Brain microvascular endothelial cell (primary cell): Measurements from ENCODE around the gene PARD6B.

Experiments
- DNase-seq: peaks from one replicate; pipeline ENCODE4 v3.0.0-alpha.2; 2020
- H3K27ac ChIP-seq: fragments of 250-450 bp; sonication (Bioruptor Pico); 2 replicates; pipeline ENCODE4 v1.5.1; 2020; ENCODE audit warnings: mild to moderate bottlenecking, moderate library complexity
- H3K27me3 ChIP-seq: fragments of 250-450 bp; sonication (Bioruptor Pico); replicated peaks from 2 replicates; pipeline ENCODE4 v1.5.1; 2020; ENCODE audit warnings: mild to moderate bottlenecking
- H3K36me3 ChIP-seq: fragments of 250-450 bp; sonication (Bioruptor Pico); replicated peaks from 2 replicates; pipeline ENCODE4 v1.5.1; 2020; ENCODE audit warnings: mild to moderate bottlenecking
- H3K4me3 ChIP-seq: 2 replicates; pipeline ENCODE4 v1.5.1; 2011; ENCODE audit warnings: low read depth, mild to moderate bottlenecking, control low read depth, low read length, moderate library complexity
- in situ Hi-C: cut with HindIII; loops from 2 replicates; pipeline ENCODE4 v1.10.0; 2017; ENCODE audit warnings: low sequenced_read_pairs, low pct_ligation_motif_present
- TF ChIP-seq, protein P1 (sequence below): IDR thresholded peaks from 2 replicates; pipeline ENCODE4 v1.5.1; 2011; ENCODE audit warnings: low read depth, mild to moderate bottlenecking, moderate library complexity, low read length, control low read depth, inconsistent platforms; ENCODE audit errors: missing control alignments

Gene PARD6B, protein sequence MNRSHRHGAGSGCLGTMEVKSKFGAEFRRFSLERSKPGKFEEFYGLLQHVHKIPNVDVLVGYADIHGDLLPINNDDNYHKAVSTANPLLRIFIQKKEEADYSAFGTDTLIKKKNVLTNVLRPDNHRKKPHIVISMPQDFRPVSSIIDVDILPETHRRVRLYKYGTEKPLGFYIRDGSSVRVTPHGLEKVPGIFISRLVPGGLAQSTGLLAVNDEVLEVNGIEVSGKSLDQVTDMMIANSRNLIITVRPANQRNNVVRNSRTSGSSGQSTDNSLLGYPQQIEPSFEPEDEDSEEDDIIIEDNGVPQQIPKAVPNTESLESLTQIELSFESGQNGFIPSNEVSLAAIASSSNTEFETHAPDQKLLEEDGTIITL

DNA sequence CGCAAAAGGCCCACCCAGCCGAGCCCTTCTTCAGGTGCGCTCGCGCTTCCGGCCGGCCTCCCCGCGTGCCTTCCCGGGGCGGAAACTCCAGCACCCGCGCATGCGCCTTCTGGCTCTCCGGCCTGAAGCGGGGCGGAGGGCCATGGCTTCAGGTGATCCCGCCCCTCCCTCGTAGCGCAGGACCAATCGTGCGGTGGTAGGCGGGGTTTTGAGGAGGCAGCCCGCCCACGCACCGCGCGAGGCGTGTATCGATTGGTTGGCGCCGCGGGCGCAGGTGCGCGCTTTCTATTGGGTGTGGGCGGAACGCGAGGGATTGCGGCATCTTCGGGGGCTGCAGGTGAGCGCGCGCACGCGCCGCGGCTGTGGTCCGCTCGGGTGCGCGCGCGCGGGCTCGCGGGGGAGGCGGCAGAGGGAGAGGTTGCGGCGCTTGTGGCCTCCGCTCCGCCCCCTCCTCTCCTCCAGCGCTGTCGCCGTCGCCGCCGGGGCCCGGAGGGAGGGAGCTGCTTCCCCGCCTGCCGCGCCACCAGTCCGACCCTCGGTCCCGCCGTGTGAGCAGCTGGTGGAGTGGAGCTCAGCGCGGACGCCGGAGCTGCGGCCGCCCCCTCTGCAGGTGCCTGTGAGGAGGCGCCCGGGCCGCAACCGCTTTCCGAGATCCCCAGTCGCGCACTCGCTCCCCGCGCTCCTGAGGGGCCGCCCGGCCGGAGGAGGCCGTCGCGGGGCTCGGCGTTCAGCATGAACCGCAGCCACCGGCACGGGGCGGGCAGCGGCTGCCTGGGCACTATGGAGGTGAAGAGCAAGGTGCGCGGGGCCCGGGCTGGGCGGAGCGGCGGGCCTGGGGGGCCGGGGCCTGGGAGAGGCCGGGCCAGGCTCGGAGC is at the start of gene PARD6B:
Gene PARD6B, plus strand, starts transcription at position 526 of the 875 bp plus-strand sequence. Its CDS starts 207 bp downstream, at position 733.
- peak; percentile 92 for DNase-seq
- H3K27me3 ChIP-seq: no peaks in the 10 kb centered on the region
- H3K36me3 ChIP-seq: no peaks in the 10 kb centered on the region
- H3K27ac ChIP-seq: no peak within 1 kb of the TSS
- in situ Hi-C loops: no loop called here
- peak within 1 kb of the TSS; percentile 62 for H3K4me3 ChIP-seq
- TF ChIP-seq, protein P1, sequence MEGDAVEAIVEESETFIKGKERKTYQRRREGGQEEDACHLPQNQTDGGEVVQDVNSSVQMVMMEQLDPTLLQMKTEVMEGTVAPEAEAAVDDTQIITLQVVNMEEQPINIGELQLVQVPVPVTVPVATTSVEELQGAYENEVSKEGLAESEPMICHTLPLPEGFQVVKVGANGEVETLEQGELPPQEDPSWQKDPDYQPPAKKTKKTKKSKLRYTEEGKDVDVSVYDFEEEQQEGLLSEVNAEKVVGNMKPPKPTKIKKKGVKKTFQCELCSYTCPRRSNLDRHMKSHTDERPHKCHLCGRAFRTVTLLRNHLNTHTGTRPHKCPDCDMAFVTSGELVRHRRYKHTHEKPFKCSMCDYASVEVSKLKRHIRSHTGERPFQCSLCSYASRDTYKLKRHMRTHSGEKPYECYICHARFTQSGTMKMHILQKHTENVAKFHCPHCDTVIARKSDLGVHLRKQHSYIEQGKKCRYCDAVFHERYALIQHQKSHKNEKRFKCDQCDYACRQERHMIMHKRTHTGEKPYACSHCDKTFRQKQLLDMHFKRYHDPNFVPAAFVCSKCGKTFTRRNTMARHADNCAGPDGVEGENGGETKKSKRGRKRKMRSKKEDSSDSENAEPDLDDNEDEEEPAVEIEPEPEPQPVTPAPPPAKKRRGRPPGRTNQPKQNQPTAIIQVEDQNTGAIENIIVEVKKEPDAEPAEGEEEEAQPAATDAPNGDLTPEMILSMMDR: no peak

DNA sequence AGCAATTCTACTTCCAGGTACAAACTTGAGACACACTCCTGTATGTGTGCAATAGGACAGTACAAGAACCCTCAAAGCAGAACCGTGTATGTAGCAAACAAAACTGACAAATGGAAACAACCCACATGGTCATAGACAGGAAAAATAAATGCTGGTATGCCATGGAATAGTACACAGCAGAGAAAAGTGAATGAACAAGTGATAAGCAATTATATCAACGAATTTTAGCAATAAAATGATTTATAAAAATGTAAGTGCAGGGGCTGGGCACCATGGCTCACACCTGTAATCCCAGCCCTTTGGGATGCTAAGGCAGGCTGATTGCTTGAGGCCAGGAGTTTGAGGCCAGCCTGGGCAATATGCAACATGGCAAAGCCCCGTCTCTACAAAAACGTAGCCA is 49.3 kb upstream of the PARD6B start:
- TF ChIP-seq, protein P1: no peak
- DNase-seq: no peak
- Histone ChIP-seq H3K4me3 (no peak overlapping the region), H3K27me3 (no peaks in the 10 kb centered on the region), H3K27ac (no peak overlapping the region), H3K36me3 (no peaks in the 10 kb centered on the region)
- in situ Hi-C loops: no loop called here

DNA sequence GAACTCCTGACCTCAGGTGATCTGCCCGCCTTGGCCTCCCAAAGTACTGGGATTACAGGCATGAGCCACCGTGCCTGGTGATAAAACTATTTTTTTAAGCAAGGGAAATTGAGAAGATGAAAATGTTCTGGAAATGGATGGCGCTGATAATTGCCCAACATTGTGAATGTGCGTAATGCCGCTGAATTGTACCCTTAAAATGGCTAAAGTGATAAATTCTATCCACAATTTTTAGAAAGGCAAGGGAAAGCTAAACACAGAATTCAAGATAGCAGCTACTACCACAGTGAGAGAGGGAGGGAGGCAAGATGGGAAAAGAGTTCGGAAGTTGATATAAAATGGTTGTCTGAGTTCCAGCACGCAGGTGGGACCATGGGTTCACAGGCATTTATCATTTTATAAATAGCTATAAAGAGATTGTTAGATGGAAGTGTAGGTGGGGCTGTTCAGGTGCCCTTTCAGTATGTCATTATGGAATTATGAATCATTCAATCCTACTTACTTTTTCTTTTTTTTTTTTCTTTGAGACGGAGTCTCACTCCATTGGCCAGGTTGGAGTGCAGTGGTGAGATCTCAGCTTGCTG is 48.3 kb upstream of the PARD6B start:
- in situ Hi-C loops: no loop called here
- no peaks in the 10 kb centered on the region for H3K27me3 ChIP-seq
- no peaks in the 10 kb centered on the region for H3K36me3 ChIP-seq
- H3K4me3 ChIP-seq: no peak overlapping the region
- H3K27ac ChIP-seq: no peak overlapping the region
- TF ChIP-seq, protein P1: no peak
- DNase-seq: no peak

DNA sequence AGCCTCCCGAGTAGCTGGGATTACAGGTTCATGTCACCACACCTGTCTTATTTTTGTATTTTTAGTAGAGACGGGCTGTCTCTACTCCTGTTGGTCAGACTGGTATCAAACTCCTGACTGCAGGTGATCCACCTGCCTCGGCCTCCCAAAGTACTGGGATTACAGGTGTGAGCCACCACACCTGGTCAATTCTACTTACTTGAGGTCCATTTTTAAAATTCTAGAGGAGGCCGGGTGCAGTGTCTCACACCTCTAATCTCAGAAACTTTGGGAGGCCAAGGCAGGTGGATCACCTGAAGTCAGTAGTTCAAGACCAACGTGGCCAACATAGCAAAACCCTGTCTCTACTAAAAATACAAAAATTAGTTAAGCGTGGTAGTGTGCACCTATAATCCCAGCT is 47.8 kb upstream of the PARD6B start:
- Histone ChIP-seq H3K36me3 (no peaks in the 10 kb centered on the region), H3K27me3 (no peaks in the 10 kb centered on the region), H3K27ac (no peak overlapping the region), H3K4me3 (no peak overlapping the region)
- TF ChIP-seq, protein P1: no peak
- in situ Hi-C loops: no loop called here
- DNase-seq: no peak

DNA sequence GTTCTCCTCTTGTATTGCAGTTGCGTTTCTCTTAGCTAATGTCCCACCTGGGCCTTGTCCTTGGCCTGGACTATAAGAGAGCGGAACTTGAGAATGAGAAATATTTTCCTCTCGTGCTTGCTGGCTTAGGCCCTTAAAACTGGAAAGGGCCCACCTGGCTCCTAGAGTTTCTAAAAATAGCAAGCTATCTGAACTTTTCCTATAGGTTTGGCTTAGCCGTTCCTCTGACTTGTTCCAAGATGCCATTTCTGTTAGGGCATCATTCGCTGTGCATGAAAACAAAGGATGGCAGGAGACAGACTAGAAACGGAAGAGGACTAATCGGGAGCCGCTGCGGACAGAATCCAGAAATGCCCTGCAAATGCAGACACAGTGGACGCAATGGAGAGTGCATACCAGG is 44.6 kb upstream of the PARD6B start:
- TF ChIP-seq, protein P1: no peak
- Histone ChIP-seq H3K27ac (no peak overlapping the region), H3K27me3 (no peaks in the 10 kb centered on the region), H3K4me3 (no peak overlapping the region), H3K36me3 (no peaks in the 10 kb centered on the region)
- DNase-seq: no peak
- in situ Hi-C loops: no loop called here
